Calu3 (cell line): ENCODE data around the gene GSK3B. TPM values are rescaled to one million over a fixed set of nuclear protein-coding genes. Genes with fewer than 3 reads are reported as not detected.

Source experiments
- BruUV-seq: library from RNA; stranded (reverse); fragments of 400-500 nt; replicated peaks from 2 replicates; lab custom pipeline; 2021; lab: Mats Ljungman, UMichigan
- CTCF ChIA-PET: fragments of 300-600 bp; sonication (Branson Sonifier 250); formaldehyde crosslinking; loops from one replicate; lab custom pipeline; 2022; ENCODE audit warnings: antibody characterized with exemption; lab: Charles Lee
- DNase-seq: peaks from one replicate; pipeline ENCODE4 v3.0.0; 2022
- H3K27ac Mint-ChIP-seq: one replicate; pipeline ENCODE4 v1.8.0; 2022; ENCODE audit warnings: mixed read lengths; ENCODE audit not compliant: unreplicated experiment
- H3K27me3 Mint-ChIP-seq: one replicate; pipeline ENCODE4 v1.8.0; 2022; ENCODE audit warnings: mixed read lengths; ENCODE audit not compliant: unreplicated experiment
- H3K36me3 Mint-ChIP-seq: one replicate; pipeline ENCODE4 v1.8.0; 2022; ENCODE audit warnings: mild to moderate bottlenecking, moderate library complexity, mixed read lengths; ENCODE audit not compliant: insufficient read depth, unreplicated experiment
- H3K4me1 Mint-ChIP-seq: one replicate; pipeline ENCODE4 v1.8.0; 2022; ENCODE audit warnings: mild to moderate bottlenecking, low read depth, mixed read lengths; ENCODE audit not compliant: unreplicated experiment
- H3K4me3 Mint-ChIP-seq: one replicate; pipeline ENCODE4 v1.8.0; 2022; ENCODE audit warnings: mild to moderate bottlenecking, low read depth, moderate library complexity, mixed read lengths; ENCODE audit not compliant: unreplicated experiment
- H3K9me3 Mint-ChIP-seq: one replicate; pipeline ENCODE4 v1.8.0; 2022; ENCODE audit warnings: low read depth, mixed read lengths; ENCODE audit not compliant: unreplicated experiment
- intact Hi-C: fragments of 100-400 bp; cut with micrococcal nuclease; formaldehyde crosslinking; loops from one replicate; pipeline ENCODE4 v1.10.0; 2022; ENCODE audit not compliant: unreplicated experiment
- total RNA-seq: library from RNA; stranded (reverse); gene quantifications from 2 replicates; pipeline ENCODE4 v1.2.3, GENCODE V29; 2022
- TF ChIP-seq, protein P1 (sequence below): fragments of 200-600 bp; IDR thresholded peaks from one replicate; pipeline ENCODE4 v1.8.0; 2022; ENCODE audit warnings: antibody characterized with exemption; ENCODE audit not compliant: unreplicated experiment

Gene GSK3B
- total RNA-seq, 1 experiment from 2014 or later: 48.6 TPM

DNA sequence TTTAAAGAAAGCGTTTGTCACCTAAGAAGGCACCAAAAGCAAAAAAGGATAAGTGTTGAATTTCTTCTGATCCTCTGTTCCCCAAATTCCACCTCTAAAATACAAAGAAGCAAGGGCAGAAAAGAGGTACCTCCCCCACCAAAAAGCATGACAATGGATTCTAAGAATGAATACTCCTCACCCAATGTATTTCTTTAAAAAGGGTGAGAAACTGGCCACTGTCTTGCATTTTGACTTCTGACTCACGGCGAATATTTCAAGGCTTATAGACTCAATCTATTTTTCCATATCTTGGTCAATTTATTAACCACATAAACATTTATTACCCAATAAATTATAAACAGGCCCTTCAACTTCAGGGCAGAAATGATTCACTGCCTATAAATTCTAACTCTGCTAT, 181.2 kb downstream of the GSK3B start:
- CTCF ChIA-PET: no interaction called here
- Mint-ChIP-seq H3K27ac (no peak overlapping the region), H3K4me1 (no peaks in the 10 kb centered on the region), H3K4me3 (no peak overlapping the region), H3K9me3 (no peaks in the 10 kb centered on the region), H3K36me3 (peaks cover 15% of the 10 kb centered on the region), H3K27me3 (no peaks in the 10 kb centered on the region)
- DNase-seq: no peak
- TF ChIP-seq, protein P1, sequence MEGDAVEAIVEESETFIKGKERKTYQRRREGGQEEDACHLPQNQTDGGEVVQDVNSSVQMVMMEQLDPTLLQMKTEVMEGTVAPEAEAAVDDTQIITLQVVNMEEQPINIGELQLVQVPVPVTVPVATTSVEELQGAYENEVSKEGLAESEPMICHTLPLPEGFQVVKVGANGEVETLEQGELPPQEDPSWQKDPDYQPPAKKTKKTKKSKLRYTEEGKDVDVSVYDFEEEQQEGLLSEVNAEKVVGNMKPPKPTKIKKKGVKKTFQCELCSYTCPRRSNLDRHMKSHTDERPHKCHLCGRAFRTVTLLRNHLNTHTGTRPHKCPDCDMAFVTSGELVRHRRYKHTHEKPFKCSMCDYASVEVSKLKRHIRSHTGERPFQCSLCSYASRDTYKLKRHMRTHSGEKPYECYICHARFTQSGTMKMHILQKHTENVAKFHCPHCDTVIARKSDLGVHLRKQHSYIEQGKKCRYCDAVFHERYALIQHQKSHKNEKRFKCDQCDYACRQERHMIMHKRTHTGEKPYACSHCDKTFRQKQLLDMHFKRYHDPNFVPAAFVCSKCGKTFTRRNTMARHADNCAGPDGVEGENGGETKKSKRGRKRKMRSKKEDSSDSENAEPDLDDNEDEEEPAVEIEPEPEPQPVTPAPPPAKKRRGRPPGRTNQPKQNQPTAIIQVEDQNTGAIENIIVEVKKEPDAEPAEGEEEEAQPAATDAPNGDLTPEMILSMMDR: no peak
- intact Hi-C loops: no loop called here
- no TSS peak for BruUV-seq

DNA sequence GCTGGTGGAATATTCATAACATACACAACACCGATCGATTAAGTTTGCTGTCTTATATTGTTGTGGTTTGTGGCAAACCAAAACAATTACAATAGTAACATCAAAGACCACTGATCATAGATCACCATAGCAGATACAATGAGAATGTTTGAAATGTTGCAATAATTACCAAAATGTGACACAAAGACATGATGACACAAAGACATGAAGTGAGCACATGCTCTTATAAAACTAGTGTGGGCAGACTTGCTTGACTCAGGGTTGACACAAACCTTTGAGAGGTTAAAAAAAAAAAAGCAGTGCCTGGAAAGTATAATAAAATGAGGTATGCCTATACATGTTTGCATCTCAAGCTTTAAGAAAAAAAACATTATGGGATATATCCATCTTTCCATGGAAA, 182.0 kb downstream of the GSK3B start:
- TF ChIP-seq, protein P1: no peak
- DNase-seq: no peak
- BruUV-seq: no TSS peak
- CTCF ChIA-PET: no interaction called here
- Mint-ChIP-seq H3K27ac (no peak overlapping the region), H3K9me3 (no peaks in the 10 kb centered on the region), H3K4me1 (no peaks in the 10 kb centered on the region), H3K4me3 (no peak overlapping the region), H3K27me3 (no peaks in the 10 kb centered on the region), H3K36me3 (peaks cover 15% of the 10 kb centered on the region)
- intact Hi-C loops: no loop called here

DNA sequence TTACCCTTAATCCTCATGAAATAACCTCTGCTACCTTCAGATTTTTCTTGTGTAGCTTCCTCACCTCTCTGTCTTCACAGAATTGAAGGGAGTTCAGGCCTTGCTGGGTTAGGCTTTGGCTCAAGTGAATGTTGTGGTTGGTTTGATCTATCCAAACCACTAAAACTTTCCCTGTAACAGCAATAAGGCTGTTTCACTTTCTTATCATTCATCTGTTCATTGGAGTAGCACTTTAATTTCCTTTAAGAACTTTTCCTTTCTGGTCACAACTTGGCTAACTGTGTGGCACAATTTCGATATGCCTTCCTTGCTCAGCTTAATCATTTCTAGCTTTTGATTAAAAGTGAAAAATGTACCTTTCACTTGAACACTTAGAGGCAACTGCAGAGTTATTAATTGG, 182.5 kb downstream of the GSK3B start:
- Mint-ChIP-seq H3K36me3 (peaks cover 15% of the 10 kb centered on the region), H3K27me3 (no peaks in the 10 kb centered on the region), H3K9me3 (no peaks in the 10 kb centered on the region), H3K4me1 (no peaks in the 10 kb centered on the region), H3K4me3 (no peak overlapping the region), H3K27ac (no peak overlapping the region)
- DNase-seq: no peak
- intact Hi-C loops: no loop called here
- no TSS peak for BruUV-seq
- TF ChIP-seq, protein P1: no peak
- CTCF ChIA-PET: interaction anchor here (0.7 kb wide), 1 partner anchor 184 kb away, joined by 3 read pairs; no protein-coding TSS in a partner anchor

DNA sequence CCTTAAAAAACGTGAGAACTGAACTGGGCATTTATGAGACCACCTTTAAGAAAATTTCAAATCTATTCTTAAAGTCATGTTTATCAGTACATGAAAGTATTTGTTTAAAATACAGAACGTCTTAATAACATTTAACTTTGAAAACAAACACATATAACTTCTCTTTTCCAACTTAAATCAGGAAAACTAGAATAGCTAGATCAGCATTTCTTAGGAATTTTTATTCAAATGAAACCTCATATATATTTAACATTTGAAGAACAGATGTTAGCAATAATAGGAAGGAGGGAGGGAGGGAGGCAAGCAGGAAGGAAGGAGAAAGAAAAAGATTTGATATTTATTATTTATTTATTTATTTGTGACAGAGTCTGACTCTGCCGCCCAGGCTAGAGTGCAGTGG, 192.2 kb downstream of the GSK3B start:
- intact Hi-C loops: no loop called here
- TF ChIP-seq, protein P1: no peak
- H3K27me3 Mint-ChIP-seq: no peaks in the 10 kb centered on the region
- no peak overlapping the region for H3K27ac Mint-ChIP-seq
- CTCF ChIA-PET: no interaction called here
- BruUV-seq: no TSS peak
- no peak for DNase-seq
- H3K4me3 Mint-ChIP-seq: no peak overlapping the region
- no peaks in the 10 kb centered on the region for H3K36me3 Mint-ChIP-seq
- no peaks in the 10 kb centered on the region for H3K4me1 Mint-ChIP-seq
- no peaks in the 10 kb centered on the region for H3K9me3 Mint-ChIP-seq

DNA sequence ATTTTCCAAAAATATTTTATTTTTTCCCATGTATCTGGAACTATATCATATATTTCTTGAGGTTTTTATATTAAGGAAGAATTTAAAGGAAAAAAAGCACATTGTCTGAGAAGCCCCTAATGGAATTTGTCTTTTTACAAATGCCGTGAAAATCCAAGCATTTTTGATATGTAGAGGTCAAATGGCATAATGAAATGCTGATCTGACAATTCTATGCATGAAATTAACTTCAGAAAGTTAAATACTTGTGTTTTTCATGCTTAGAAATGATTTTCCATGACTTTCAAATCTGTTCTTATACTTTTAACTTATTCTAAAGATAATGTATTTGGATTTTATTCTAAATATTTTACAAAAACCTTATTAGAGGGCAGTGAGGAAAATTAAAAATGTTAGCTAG, 193.1 kb downstream of the GSK3B start:
- no peaks in the 10 kb centered on the region for H3K27me3 Mint-ChIP-seq
- no peaks in the 10 kb centered on the region for H3K9me3 Mint-ChIP-seq
- H3K36me3 Mint-ChIP-seq: no peaks in the 10 kb centered on the region
- TF ChIP-seq, protein P1: no peak
- no TSS peak for BruUV-seq
- DNase-seq: no peak
- no peak overlapping the region for H3K4me3 Mint-ChIP-seq
- CTCF ChIA-PET: no interaction called here
- intact Hi-C loops: no loop called here
- no peak overlapping the region for H3K27ac Mint-ChIP-seq
- no peaks in the 10 kb centered on the region for H3K4me1 Mint-ChIP-seq
